IMR-90 (cell line): ENCODE measurements around the gene MRFAP1L1. TPM values are rescaled to one million over a fixed set of nuclear protein-coding genes. Genes with fewer than 3 reads are reported as not detected.

ENCODE experiments used
- ATAC-seq: fragments of 200-7000 bp; cut with Tn5 transposase; 2 replicates; pipeline ENCODE4 v1.9.1; 2020; ENCODE audit warnings: low read depth, mild to moderate bottlenecking, moderate library complexity
- BruUV-seq: library from RNA; stranded (reverse); fragments of 400-500 nt; replicated peaks from 2 replicates; lab custom pipeline; 2021; lab: Mats Ljungman, UMichigan
- CTCF ChIA-PET: fragments of 300-600 bp; formaldehyde crosslinking; extraction: SDS; loops from one replicate; lab custom pipeline; 2021; ENCODE audit warnings: antibody characterized with exemption; lab: Yijun Ruan, JAX
- POLR2A ChIA-PET: fragments of 300-600 bp; sonication (Branson Sonifier 250); formaldehyde crosslinking; loops from one replicate; lab custom pipeline; 2022; ENCODE audit warnings: antibody characterized with exemption; ENCODE audit not compliant: unreplicated experiment; lab: Charles Lee
- DNase-seq: peaks from one replicate; pipeline ENCODE4 v3.0.0; 2013
- H2AFZ ChIP-seq: replicated peaks from 2 replicates; pipeline ENCODE3; 2013; ENCODE audit warnings: low read length, mild to moderate bottlenecking; ENCODE audit not compliant: poor library complexity
- H2AK5ac ChIP-seq: 2 replicates; pipeline ENCODE4 v1.6.1; 2013; ENCODE audit warnings: low read depth, low read length, inconsistent platforms
- H2AK9ac ChIP-seq: replicated peaks from 2 replicates; pipeline ENCODE3; 2013; ENCODE audit warnings: mild to moderate bottlenecking, low read depth, low read length, moderate library complexity; ENCODE audit not compliant: poor library complexity
- H2BK120ac ChIP-seq: 2 replicates; pipeline ENCODE4 v1.6.1; 2013; ENCODE audit warnings: low read depth, low read length, inconsistent platforms
- H2BK15ac ChIP-seq: 3 replicates; pipeline ENCODE4 v1.6.1; 2013; ENCODE audit warnings: low read depth, low read length, inconsistent platforms
- H2BK20ac ChIP-seq: 2 replicates; pipeline ENCODE4 v1.6.1; 2013; ENCODE audit warnings: low read depth, mild to moderate bottlenecking, inconsistent platforms, low read length, moderate library complexity
- H2BK5ac ChIP-seq: 2 replicates; pipeline ENCODE4 v1.6.1; 2013; ENCODE audit warnings: mild to moderate bottlenecking, low read depth, low read length, inconsistent platforms; ENCODE audit not compliant: poor library complexity, severe bottlenecking
- H3K14ac ChIP-seq: replicated peaks from 2 replicates; pipeline ENCODE4 v1.6.1; 2013; ENCODE audit warnings: low read depth, low read length, inconsistent platforms
- H3K18ac ChIP-seq: 2 replicates; pipeline ENCODE4 v1.6.1; 2013; ENCODE audit warnings: low read depth, low read length, control low read depth
- H3K23ac ChIP-seq: 2 replicates; pipeline ENCODE4 v1.6.1; 2013; ENCODE audit warnings: low read depth, low read length, inconsistent platforms
- H3K27ac ChIP-seq: 2 replicates; pipeline ENCODE4 v1.5.1; 2013; ENCODE audit warnings: mild to moderate bottlenecking, control low read depth, low read length; ENCODE audit not compliant: insufficient read depth
- H3K27me3 ChIP-seq: 2 replicates; pipeline ENCODE4 v1.6.1; 2013; ENCODE audit warnings: low read length; ENCODE audit not compliant: control insufficient read depth, insufficient read depth
- H3K36me3 ChIP-seq: 2 replicates; pipeline ENCODE4 v1.6.1; 2013; ENCODE audit warnings: low read length, mixed read lengths; ENCODE audit not compliant: control insufficient read depth, insufficient read depth
- H3K4ac ChIP-seq: 2 replicates; pipeline ENCODE4 v1.6.1; 2013; ENCODE audit warnings: low read depth, low read length, inconsistent platforms
- H3K4me1 ChIP-seq: 2 replicates; pipeline ENCODE4 v1.6.1; 2013; ENCODE audit warnings: low read length, mixed read lengths; ENCODE audit not compliant: control insufficient read depth, insufficient read depth
- H3K4me2 ChIP-seq: 2 replicates; pipeline ENCODE4 v1.6.1; 2013; ENCODE audit warnings: low read depth, mild to moderate bottlenecking, control low read depth, low read length, moderate library complexity
- H3K4me3 ChIP-seq: 2 replicates; pipeline ENCODE4 v1.5.1; 2013; ENCODE audit warnings: low read depth, mild to moderate bottlenecking, control low read depth, low read length, moderate library complexity; ENCODE audit not compliant: insufficient read depth
- H3K56ac ChIP-seq: 2 replicates; pipeline ENCODE4 v1.6.1; 2013; ENCODE audit warnings: low read length, inconsistent platforms; ENCODE audit not compliant: insufficient read depth; ENCODE audit errors: extremely low read depth
- H3K79me1 ChIP-seq, 2 experiments: 2 replicates each; pipeline ENCODE4 v1.6.1; 2013; ENCODE audit warnings: low read length in 2 of 2, inconsistent platforms in 1 of 2, low read depth in 1 of 2
- H3K9ac ChIP-seq: 2 replicates; pipeline ENCODE4 v1.6.1; 2013; ENCODE audit warnings: low read depth, low read length, control low read depth
- H3K9me1 ChIP-seq: 2 replicates; pipeline ENCODE4 v1.6.1; 2013; ENCODE audit warnings: low read length, inconsistent platforms; ENCODE audit not compliant: insufficient read depth
- H3K9me3 ChIP-seq: 2 replicates; pipeline ENCODE4 v1.6.1; 2013; ENCODE audit warnings: low read length; ENCODE audit not compliant: control insufficient read depth, insufficient read depth
- H4K20me1 ChIP-seq: 2 replicates; pipeline ENCODE4 v1.6.1; 2013; ENCODE audit warnings: low read length, inconsistent platforms; ENCODE audit not compliant: insufficient read depth
- H4K5ac ChIP-seq: 2 replicates; pipeline ENCODE4 v1.6.1; 2013; ENCODE audit warnings: mild to moderate bottlenecking, low read depth, low read length, control low read depth
- H4K8ac ChIP-seq, 2 experiments: 2 replicates each; pipeline ENCODE4 v1.6.1; 2013; ENCODE audit warnings: low read depth in 2 of 2, low read length in 2 of 2, control low read depth in 1 of 2, inconsistent platforms in 1 of 2
- H4K91ac ChIP-seq: 2 replicates; pipeline ENCODE4 v1.6.1; 2013; ENCODE audit warnings: low read depth, low read length, inconsistent platforms; ENCODE audit not compliant: insufficient read depth
- CEBPB ChIP-seq: IDR thresholded peaks from 2 replicates; pipeline ENCODE4 v1.6.1; 2012; ENCODE audit warnings: low read depth, low read length, improper control_type of control experiment
- CHD1 ChIP-seq: IDR thresholded peaks from 2 replicates; pipeline ENCODE4 v1.6.1; 2012; ENCODE audit warnings: low read depth, low read length, improper control_type of control experiment
- FOS ChIP-seq: fragments of 150-350 bp; IDR thresholded peaks from 2 replicates; pipeline ENCODE4 v1.6.1; 2016; ENCODE audit warnings: low read depth, low read length
- MAFK ChIP-seq: IDR thresholded peaks from 2 replicates; pipeline ENCODE4 v1.6.1; 2012; ENCODE audit warnings: low read depth, low read length, improper control_type of control experiment
- MAZ ChIP-seq: IDR thresholded peaks from 2 replicates; pipeline ENCODE4 v1.6.1; 2012; ENCODE audit warnings: low read depth, mild to moderate bottlenecking, low read length, improper control_type of control experiment, moderate library complexity, borderline replicate concordance
- MXI1 ChIP-seq: IDR thresholded peaks from 2 replicates; pipeline ENCODE4 v1.6.1; 2012; ENCODE audit warnings: low read depth, mild to moderate bottlenecking, low read length, moderate library complexity, borderline replicate concordance
- NFE2L2 ChIP-seq: fragments of 150-350 bp; IDR thresholded peaks from 2 replicates; pipeline ENCODE4 v1.6.1; 2016; ENCODE audit warnings: low read depth, mild to moderate bottlenecking, low read length
- RAD21 ChIP-seq: IDR thresholded peaks from 2 replicates; pipeline ENCODE4 v1.6.1; 2012; ENCODE audit warnings: low read length, improper control_type of control experiment
- RCOR1 ChIP-seq: IDR thresholded peaks from 2 replicates; pipeline ENCODE4 v1.6.1; 2012; ENCODE audit warnings: mild to moderate bottlenecking, low read length, improper control_type of control experiment; ENCODE audit not compliant: insufficient replicate concordance
- RFX5 ChIP-seq: IDR thresholded peaks from 2 replicates; pipeline ENCODE4 v1.8.0; 2012; ENCODE audit warnings: low read depth, mild to moderate bottlenecking, low read length, moderate library complexity
- WGBS, 2 experiments: methylation state at CpG; one replicate each; pipeline versions ENCODE4 v1.1.5 to v1.1.7; 2013; ENCODE audit warnings: missing lambda C conversion rate in 2 of 2; ENCODE audit not compliant: insufficient read length in 1 of 2; ENCODE audit errors: extremely low coverage in 2 of 2; 5-methylcytosine and 5-hydroxymethylcytosine counted together
- dilution Hi-C: fragments of 300-500 bp; cut with HindIII; formaldehyde crosslinking; loops from one replicate; pipeline ENCODE4 v1.14.3; 2018; ENCODE audit warnings: low sequenced_read_pairs; ENCODE audit not compliant: unreplicated experiment
- in situ Hi-C: fragments of 300-500 bp; cut with MboI; formaldehyde crosslinking; loops from 3 replicates; pipeline ENCODE4 v1.14.3; 2019; ENCODE audit warnings: low sequenced_read_pairs, inconsistent platforms, mixed read lengths
- intact Hi-C: fragments of 100-400 bp; cut with micrococcal nuclease; formaldehyde crosslinking; loops from 2 replicates; pipeline ENCODE4 v1.10.0; 2022
- polyA plus RNA-seq, 3 experiments: library from polyadenylated mRNA; depleted of rRNA; stranded (reverse); fragments of >200 nt; gene quantifications; 2 replicates each; pipeline ENCODE4 v1.2.3, GENCODE V29; 2012; ENCODE audit warnings: low replicate concordance in 1 of 3
- total RNA-seq: library from RNA; depleted of rRNA; stranded (reverse); fragments of >200 nt; gene quantifications from 2 replicates; pipeline ENCODE4 v1.2.3, GENCODE V29; 2012
- TF ChIP-seq, protein P1 (sequence below): fragments of 150-350 bp; IDR thresholded peaks from 2 replicates; pipeline ENCODE4 v1.6.1; 2016; ENCODE audit warnings: low read depth, mild to moderate bottlenecking, low read length, moderate library complexity, borderline replicate concordance
- TF ChIP-seq, protein P2 (sequence below): conservative IDR thresholded peaks from 2 replicates; pipeline ENCODE4 v1.5.1; 2012; ENCODE audit warnings: mild to moderate bottlenecking, low read depth, low read length, improper control_type of control experiment

Gene MRFAP1L1
- total and polyA plus RNA-seq, 2 of the 4 experiments (the other 2 are of a cell fraction) = 31.7 to 47.0 TPM

DNA sequence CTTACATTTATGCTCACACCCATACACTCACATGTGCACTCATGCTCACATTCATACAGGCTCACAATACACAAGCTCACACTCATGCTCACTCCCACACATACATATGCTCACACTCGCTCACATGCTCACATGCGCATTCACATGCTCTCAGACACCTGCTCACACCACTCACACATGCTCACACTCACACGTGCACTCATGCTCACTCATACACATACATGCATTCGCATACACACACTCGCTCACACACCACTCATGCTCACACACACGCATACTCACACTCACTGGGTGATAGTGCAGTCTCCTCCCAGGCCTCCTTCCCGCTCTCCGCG, 44.4 kb downstream of the MRFAP1L1 start:
- POLR2A ChIA-PET = no interaction called here
- Histone ChIP-seq H2BK20ac (no peak overlapping the region), H3K9ac (no peak overlapping the region), H3K4ac (no peak overlapping the region), H3K79me1 (no peaks in the 10 kb centered on the region), H3K56ac (no peak overlapping the region), H2BK120ac (no peak overlapping the region), H2BK15ac (no peak overlapping the region), H3K4me1 (peaks cover 6% of the 10 kb centered on the region; the same call in 1 of the 2 replicates), H4K91ac (no peak overlapping the region), H2AK5ac (peak overlapping the region; percentile 24; the same call in 1 of the 2 replicates), H3K36me3 (no peaks in the 10 kb centered on the region), H3K14ac (no peak overlapping the region), H4K5ac (no peak overlapping the region), H3K9me1 (peaks cover 11% of the 10 kb centered on the region), H3K4me2 (no peak overlapping the region), H3K23ac (no peak overlapping the region), H3K9me3 (no peaks in the 10 kb centered on the region), H3K4me3 (no peak overlapping the region), H3K18ac (no peak overlapping the region), H2AFZ (peak overlapping the region; percentile 46), H4K8ac (no peak overlapping the region), H3K27ac (no peak overlapping the region), H2BK5ac (no peak overlapping the region), H3K27me3 (peaks cover 22% of the 10 kb centered on the region), H2AK9ac (no peak overlapping the region), H4K20me1 (0 out of 2 replicates have a peak, but pooled peaks cover 2% of the 10 kb centered on the region)
- WGBS, 2 experiments = 83% methylated on average over 3 of the region's 9 CpGs; no CpG with 5 or more reads in 1 of the 2 experiments
- DNase-seq (no peak), ATAC-seq (no peak)
- in situ Hi-C loops (no loop called here), dilution Hi-C loops (no loop called here), intact Hi-C loops (no loop called here)
- TF ChIP-seq RFX5 (no peak), MXI1 (no peak), RCOR1 (no peak), MAZ (no peak), FOS (no peak), CHD1 (no peak), MAFK (no peak), RAD21 (no peak), NFE2L2 (no peak), CEBPB (no peak)
- TF ChIP-seq, protein P1, sequence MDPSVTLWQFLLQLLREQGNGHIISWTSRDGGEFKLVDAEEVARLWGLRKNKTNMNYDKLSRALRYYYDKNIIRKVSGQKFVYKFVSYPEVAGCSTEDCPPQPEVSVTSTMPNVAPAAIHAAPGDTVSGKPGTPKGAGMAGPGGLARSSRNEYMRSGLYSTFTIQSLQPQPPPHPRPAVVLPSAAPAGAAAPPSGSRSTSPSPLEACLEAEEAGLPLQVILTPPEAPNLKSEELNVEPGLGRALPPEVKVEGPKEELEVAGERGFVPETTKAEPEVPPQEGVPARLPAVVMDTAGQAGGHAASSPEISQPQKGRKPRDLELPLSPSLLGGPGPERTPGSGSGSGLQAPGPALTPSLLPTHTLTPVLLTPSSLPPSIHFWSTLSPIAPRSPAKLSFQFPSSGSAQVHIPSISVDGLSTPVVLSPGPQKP = no peak
- TF ChIP-seq, protein P2, sequence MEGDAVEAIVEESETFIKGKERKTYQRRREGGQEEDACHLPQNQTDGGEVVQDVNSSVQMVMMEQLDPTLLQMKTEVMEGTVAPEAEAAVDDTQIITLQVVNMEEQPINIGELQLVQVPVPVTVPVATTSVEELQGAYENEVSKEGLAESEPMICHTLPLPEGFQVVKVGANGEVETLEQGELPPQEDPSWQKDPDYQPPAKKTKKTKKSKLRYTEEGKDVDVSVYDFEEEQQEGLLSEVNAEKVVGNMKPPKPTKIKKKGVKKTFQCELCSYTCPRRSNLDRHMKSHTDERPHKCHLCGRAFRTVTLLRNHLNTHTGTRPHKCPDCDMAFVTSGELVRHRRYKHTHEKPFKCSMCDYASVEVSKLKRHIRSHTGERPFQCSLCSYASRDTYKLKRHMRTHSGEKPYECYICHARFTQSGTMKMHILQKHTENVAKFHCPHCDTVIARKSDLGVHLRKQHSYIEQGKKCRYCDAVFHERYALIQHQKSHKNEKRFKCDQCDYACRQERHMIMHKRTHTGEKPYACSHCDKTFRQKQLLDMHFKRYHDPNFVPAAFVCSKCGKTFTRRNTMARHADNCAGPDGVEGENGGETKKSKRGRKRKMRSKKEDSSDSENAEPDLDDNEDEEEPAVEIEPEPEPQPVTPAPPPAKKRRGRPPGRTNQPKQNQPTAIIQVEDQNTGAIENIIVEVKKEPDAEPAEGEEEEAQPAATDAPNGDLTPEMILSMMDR = no peak
- CTCF ChIA-PET = no interaction called here
- BruUV-seq = no TSS peak
